Fibroblast of upper back skin (primary cell): Measurements from ENCODE around the gene ORMDL1.
"Not testable (repeated sequence)": the region's sequence is repeated elsewhere in the genome, so short reads cannot be mapped to it uniquely, and the experiment has no call there.

Experiments
- DNase-seq: peaks from one replicate; pipeline ENCODE4 v3.0.0-alpha.2; 2013

ORMDL1 gene

GRCh38 chr2:189770590-189771322, 13.4 kb downstream of the ORMDL1 start:
- no peak for DNase-seq

- DNase-seq = peak; percentile 9
Observed at GRCh38 chr2:189763908-189764661, 20.1 kb downstream of the ORMDL1 start.

DNA sequence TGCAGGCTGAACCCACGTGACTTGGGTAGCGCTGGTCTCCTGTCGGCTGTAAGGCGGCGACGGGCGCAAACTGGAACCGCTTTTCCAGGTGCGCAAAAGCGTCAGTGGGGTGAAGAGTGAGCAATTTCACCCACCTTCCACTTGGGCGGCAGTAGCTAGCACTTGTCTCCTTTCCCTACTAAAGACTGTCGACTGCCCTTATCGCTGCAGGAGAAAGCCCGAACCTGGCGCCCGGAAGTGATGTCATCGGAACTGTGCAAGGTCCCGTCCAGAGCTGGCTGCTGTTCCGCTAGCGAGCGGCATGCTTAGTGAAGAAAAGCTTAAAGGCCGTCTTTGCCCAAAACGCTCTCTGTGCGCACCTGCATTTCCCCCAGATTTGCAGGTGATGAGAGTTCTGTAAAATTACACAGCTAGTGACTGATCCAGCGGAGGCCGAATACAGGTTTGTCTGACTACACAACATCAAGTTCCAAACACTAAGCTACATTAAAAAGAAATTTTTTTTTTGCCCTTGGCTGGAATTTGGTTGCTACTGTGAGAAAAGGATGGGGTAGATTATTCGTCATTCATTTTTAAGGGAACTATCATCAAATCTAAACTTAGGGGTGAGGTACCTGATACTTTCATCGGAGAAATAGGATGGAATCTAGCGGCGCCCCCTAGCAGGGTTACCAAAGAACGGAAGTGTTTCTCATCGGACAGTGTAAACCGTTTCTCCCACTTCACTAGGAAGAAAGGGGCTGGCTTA, 21.4 kb downstream of the ORMDL1 start, which contains the start of gene OSGEPL1:
Gene OSGEPL1, minus strand, starts transcription at position 242 of the 748 bp plus-strand sequence. CDS start 1,152 bp downstream, outside the sequence.
- DNase-seq = peak; percentile 90

DNA sequence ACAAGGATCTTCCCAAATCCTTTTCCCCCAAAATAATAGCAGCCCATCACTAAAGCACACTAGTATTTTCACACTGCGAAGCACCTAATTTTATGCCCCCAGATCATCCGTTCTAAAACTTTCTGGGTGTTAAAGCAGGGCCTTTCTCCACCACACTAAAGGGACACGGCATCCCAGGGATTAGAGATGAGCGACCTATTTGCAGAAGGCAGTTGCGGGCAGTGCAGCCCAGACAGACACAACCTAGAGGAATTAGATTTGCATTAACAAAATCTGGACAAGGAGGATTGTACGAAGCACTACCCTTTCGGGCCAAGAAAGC, 21.9 kb downstream of the ORMDL1 start:
- DNase-seq = no peak

GRCh38 chr2:189760154-189760553, 24.0 kb downstream of the ORMDL1 start:
- DNase-seq = not testable (repeated sequence)

GRCh38 chr2:189756311-189756952, 27.7 kb downstream of the ORMDL1 start:
- no peak for DNase-seq

GRCh38 chr2:189751080-189751658, 33.0 kb downstream of the ORMDL1 start:
- peak; percentile 39 for DNase-seq

DNA sequence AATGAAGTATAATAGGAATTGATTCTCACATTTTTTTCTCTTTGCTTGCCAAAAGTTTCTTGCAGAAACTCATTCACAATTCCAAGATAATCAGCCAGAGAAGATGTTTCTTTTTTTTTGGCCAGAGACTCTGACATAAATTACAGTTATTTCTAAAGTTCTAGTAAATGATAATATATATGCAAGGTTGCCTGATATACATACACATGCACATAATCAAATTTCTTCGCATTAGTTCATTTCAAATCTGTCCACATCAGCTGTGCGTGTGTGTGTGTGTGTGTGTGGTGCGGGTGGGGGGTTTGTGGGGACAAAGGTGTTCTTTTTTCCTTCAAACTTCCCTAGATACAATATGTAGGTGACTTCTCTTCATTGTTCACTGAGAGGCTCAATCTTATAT, 54.7 kb downstream of the ORMDL1 start:
- no peak for DNase-seq

DNA sequence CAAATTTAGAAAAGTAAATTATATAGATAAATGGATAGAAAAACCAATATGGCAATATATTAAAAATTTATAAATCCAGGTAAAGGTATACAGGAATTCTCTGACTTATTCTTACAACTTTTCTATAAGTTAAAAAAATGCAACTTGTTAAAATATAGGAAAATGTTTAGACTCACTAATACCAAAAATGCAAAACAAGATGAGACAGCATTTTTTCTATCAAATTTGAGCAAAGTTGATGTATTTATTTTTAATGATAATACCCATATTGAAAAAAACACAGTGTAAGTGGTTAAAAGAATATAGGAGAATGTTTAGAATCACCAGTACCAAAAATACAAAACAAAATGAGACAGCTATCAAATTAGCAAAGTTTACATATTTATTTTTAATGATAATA, 57.3 kb downstream of the ORMDL1 start:
- DNase-seq = no peak

- DNase-seq = no peak
Observed at GRCh38 chr2:189726271-189726670, 57.9 kb downstream of the ORMDL1 start.

DNA sequence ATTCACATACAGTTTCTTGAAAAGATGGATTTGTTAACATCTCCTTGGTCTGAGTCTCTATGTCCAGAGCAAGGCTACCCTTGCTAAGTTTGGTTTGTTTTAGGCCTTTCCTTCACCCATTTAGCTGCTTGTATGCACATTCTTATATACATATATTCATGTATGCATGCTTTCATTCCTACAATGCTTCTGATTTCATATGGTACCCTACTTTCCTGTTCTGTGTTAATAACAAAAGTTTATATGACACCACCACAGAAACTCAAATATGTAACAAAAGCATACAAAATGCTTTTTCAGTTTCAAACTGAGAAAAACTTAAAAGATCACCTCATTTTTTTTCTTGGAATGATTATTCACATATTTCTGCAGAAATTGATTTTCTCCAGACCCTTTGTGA, 60.9 kb downstream of the ORMDL1 start:
- DNase-seq = no peak
